Esophagus squamous epithelium (tissue), 4 donors: ENCODE data around the gene GMDS.

Source experiments
- POLR2A ChIP-seq, 4 donors: fragments of 450-650 bp; IDR thresholded peaks; one replicate each; pipeline ENCODE4 v1.6.1; 2017; ENCODE audit warnings: antibody characterized with exemption in 4 of 4, mild to moderate bottlenecking in 4 of 4, moderate library complexity in 3 of 4
- TF ChIP-seq, protein P1 (sequence below), 6 experiments: fragments of 450-650 bp in 4 of 6; fragments of 200-600 bp in 2 of 6; sonication (generic) in 2 of 6; IDR thresholded peaks; one replicate each; pipeline ENCODE4 v1.5.1; 2016 to 2019; ENCODE audit warnings: antibody characterized with exemption in 6 of 6, mild to moderate bottlenecking in 4 of 6, moderate library complexity in 4 of 6

DNA sequence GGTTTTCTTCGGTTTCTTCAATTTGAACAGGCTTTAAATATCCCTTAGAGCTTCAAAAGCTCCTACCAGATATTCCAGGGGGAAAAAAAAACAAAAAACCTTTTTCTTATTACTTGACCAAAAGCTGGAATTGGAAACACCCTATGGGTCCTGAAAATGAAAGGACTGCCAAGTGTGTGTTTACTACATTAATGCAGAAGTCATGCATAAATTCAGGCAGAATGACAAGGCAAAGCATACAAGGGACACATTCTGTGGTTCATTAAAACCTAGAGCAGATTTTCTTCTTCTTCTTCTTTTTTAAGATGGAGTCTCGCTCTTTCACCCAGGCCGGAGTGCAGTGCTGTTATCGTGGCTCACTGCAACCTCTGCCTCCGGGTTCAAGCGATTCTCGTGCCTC is 119.1 kb downstream of the GMDS start:
- no peak for TF ChIP-seq POLR2A (IDR thresholded peaks at IDR 0.05)
- TF ChIP-seq, protein P1, sequence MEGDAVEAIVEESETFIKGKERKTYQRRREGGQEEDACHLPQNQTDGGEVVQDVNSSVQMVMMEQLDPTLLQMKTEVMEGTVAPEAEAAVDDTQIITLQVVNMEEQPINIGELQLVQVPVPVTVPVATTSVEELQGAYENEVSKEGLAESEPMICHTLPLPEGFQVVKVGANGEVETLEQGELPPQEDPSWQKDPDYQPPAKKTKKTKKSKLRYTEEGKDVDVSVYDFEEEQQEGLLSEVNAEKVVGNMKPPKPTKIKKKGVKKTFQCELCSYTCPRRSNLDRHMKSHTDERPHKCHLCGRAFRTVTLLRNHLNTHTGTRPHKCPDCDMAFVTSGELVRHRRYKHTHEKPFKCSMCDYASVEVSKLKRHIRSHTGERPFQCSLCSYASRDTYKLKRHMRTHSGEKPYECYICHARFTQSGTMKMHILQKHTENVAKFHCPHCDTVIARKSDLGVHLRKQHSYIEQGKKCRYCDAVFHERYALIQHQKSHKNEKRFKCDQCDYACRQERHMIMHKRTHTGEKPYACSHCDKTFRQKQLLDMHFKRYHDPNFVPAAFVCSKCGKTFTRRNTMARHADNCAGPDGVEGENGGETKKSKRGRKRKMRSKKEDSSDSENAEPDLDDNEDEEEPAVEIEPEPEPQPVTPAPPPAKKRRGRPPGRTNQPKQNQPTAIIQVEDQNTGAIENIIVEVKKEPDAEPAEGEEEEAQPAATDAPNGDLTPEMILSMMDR (IDR thresholded peaks at IDR 0.05) = no peak
